ENCODE data around the gene MCEMP1.

DNA sequence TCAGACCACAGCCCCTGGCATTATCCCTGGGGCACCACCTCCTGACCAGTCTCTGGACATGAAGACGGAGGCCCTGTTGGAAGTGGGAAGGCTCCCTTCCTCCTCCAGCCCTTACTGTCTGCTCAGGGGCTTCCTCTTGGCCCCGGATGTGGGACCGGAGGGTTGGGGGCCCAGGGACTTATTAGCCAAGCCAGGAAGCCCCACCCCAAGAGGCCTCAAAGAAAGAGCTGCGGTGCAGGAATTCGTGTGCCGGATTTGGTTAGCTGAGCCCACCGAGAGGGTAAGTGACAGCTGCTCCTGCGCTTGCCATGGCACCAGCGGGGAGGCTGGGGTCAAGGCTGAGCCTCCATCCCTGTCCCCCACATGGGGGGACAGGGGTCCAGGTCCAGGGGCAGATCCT, 8.0 kb upstream of the MCEMP1 start, which contains the start of gene RETN:
- TF ChIP-seq POLR2A (IDR thresholded peaks at IDR 0.05; ENCODE audit: low read depth, low read length) (no peak), POLR2AphosphoS5 (IDR thresholded peaks at IDR 0.05; ENCODE audit: low read depth, low read length) (no peak), TAF1 (IDR thresholded peaks at IDR 0.05; ENCODE audit: borderline replicate concordance, low read depth, low read length) (no peak)
